T-helper 22 cell (primary cell): Measurements from ENCODE around the gene CBFA2T2.
"Not testable (repeated sequence)": the region's sequence is repeated elsewhere in the genome, so short reads cannot be mapped to it uniquely, and the experiment has no call there.

Experiments used
- DNase-seq: peaks from one replicate; pipeline ENCODE4 v3.0.0-alpha.2; 2020; ENCODE audit warnings: low read depth

The CBFA2T2 gene

DNA sequence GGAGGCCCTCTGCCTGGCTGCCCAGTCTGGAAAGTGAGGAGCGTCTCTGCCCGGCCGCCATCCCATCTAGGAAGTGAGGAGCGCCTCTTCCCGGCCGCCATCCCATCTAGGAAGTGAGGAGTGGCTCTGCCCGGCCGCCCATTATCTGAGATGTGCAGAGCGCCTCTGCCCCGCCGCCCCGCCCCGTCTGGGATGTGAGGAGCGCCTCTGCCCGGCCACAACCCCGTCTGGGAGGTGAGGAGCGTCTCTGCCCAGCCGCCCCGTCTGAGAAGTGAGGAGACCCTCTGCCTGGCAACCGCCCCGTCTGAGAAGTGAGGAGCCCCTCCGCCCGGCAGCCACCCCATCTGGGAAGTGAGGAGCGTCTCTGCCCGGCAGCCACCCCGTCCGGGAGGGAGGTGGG, 209.1 kb downstream of the CBFA2T2 start:
- not testable (repeated sequence) for DNase-seq
